NCI-H1105 treated with DMSO at 0.1 percent for 48 hours (cell line): ENCODE measurements around the gene TFDP1.

Experiments used
- DNase-seq: peaks from one replicate; lab custom pipeline; 2025; lab: John Stamatoyannopoulos, UW

Gene TFDP1

DNA sequence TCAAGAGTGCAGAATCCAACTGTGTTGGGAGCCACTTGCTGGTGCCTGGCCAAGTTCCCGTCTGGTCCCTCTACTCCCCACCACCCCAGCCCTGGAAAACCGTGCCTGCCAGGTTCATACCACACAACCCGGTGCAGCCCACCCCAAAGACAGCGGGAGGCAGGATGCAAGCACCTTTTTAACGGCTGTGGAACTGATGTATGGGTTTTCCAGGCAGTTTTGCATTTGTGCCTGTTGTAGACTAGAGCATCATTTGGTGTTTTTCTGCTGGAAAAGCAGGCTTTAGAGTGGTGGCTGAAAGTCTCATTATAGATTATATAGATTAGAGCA lies 13.5 kb downstream of the TFDP1 start:
- DNase-seq: no peak

DNA sequence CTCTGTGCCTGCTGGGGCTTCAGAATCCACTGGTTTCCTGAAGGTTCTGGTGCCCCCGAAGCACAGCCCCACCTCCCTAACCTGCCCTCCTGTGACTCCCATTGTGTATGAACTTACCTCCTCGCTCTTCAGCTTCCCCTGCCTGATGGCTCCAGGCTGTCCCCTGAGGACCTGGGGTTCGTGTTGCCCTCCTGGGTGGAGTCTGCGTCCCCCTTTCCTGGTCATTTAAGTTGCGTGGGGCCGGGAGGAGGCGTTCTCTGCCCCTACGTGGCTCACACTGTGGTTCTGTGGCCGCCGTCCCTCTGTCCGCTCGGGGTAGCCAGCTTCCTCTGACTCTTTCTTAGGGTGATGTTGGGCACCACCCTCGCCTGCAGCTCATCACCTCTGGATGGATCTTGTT lies 13.9 kb downstream of the TFDP1 start:
- no peak for DNase-seq

GRCh38 chr13:113599391-113599790 lies 14.8 kb downstream of the TFDP1 start:
- DNase-seq: no peak

DNA sequence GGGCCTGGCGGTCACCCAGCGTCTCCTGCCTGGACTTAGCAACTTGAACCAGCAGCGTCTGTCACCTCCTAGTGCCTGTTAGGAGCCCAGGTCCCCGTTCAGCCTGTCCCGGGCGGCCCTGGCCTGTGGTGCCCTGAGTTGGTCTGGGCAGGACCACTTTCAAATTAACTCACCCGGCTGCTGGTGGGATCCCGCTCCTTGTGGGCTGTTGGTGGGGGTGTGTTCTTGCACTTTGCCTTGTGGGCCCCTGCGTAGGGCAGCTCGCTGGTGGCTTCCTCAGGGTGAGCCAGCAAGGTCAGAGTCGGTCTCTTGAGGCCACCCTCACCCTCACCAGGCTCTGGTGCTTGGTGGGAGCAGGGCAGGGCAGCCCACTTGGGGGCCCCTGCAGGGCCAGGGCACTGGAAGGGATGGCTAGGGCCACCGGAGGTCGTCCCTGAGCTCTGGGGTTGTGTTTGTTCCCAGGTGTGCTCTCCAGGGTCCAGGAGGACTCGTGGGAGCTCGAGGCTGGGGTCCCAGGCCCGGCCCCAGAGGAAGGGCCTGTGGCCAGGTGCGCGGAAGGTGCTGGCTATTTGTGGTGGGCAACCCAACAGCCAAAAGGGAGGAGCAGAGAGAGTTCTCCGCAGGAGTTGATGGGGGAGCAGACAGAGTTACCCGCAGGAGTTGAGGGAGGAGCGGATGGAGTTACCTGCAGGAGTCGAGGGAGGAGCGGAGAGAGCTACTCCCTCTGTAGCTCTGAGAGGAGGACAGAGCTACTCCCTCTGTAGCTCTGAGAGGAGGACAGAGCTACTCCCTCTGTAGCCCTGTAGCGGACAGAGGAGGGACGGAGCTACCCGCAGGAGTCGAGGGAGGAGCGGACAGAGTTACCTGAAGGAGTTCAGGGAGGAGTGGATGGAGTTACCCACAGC lies 16.9 kb downstream of the TFDP1 start:
- no peak for DNase-seq

- no peak for DNase-seq
Measured at GRCh38 chr13:113602291-113602988, 17.9 kb downstream of the TFDP1 start.

- no peak for DNase-seq
Measured at GRCh38 chr13:113603116-113603710, 18.7 kb downstream of the TFDP1 start.

DNA sequence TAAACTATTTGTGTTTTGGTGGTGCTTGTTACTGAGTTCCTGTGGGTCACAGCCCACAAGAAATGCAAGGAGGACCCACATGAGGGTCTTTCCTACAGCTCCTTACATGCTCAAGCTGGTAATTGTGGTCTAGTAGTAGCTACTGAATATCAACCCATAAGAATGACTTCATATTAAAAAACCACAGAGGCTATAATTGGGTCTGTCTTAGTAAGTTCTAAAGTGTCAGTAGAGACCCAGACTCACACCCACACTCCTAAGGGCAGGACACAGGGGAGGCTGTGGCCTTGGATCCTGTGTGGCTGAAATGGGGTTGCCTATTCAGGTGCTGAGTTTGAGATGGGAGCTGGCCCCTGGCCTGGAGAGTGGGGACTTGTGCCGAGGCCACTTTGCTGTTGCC lies 19.6 kb downstream of the TFDP1 start:
- DNase-seq: no peak

DNA sequence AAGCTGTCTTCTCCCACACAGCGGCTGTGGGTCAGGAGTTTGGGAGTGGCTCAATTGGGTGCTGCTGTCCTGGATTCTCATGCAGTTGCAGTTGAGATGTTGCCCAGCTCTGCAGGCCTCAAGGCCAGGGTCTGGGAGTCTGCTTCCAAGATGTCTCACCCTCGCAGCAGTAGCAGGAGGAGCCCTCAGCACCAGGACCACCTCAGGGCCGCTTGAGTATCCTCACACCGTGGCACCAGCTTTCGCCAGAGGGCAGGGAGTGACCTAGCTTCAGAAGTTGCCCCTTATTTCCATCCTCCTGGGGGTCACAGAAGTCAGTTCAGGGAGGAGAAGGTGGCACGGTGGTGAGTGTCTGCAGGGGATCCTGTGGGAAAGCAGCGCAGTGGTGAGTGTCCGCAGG lies 20.9 kb downstream of the TFDP1 start:
- no peak for DNase-seq

DNA sequence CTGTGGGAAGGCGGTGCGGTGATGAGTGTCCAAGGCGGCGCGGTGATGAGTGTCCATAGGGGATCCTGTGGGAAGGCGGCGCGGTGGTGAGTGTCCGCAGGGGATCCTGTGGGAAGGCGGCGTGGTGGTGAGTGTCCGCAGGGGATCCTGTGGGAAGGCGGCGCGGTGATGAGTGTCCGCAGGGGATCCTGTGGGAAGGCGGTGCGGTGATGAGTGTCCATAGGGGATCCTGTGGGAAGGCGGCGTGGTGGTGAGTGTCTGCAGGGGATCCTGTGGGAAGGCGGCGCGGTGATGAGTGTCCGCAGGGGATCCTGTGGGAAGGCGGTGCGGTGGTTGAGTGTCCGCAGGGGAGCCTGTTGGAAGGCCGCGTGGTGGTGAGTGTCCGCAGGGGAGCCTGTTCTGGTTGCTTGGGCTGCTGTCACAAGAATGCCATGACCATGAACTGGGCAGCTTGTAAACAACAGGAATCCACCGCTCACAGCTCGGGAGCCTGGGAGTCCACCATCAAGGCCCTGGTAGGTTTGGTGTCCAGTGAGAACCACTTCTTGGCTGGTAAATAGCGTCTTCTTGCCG lies 21.4 kb downstream of the TFDP1 start:
- no peak for DNase-seq

- no peak for DNase-seq
Measured at GRCh38 chr13:113607056-113607888, 22.7 kb downstream of the TFDP1 start.

DNA sequence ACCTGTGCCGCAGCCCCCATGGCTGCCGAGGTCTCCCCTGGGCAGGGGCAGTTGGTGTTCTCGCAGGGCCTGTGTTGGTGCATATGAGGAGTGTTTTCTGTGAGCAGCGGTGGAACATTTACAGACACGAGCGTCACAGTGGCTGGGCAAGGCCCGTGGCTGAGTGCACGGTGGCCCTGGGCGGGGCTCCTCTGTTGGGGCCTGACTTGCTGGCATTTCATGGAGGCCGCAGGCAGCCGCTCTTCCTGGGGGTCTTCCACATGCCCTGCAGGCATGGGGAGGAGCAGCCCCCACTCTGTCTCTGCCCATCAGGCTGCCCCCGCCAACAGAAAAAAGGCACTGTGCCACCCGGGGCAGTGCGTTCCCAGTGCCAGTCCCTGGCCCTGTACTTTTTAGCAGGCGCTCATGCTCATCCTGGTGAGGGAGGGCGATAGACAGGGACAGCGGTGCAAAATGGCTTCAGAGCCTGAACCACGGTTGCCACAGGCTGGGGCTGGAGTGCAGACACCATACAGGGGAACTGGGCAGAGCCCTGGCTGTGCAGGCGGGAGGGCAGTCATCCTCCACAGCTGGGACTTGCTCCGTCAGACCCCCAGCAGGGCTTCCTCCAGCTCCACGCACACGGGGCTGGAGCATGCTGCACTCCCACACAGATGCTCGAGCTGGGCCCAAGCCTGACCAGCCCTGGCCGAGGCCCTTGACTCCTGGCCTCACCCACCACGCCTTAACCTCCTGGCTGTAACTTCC lies 23.5 kb downstream of the TFDP1 start:
- no peak for DNase-seq

GRCh38 chr13:113608967-113609533 lies 24.5 kb downstream of the TFDP1 start:
- no peak for DNase-seq

GRCh38 chr13:113609616-113610015 lies 25.1 kb downstream of the TFDP1 start:
- DNase-seq: no peak

- no peak for DNase-seq
Measured at GRCh38 chr13:113610266-113610665, 25.7 kb downstream of the TFDP1 start.

- no peak for DNase-seq
Measured at GRCh38 chr13:113611996-113612395, 27.4 kb downstream of the TFDP1 start.

- no peak for DNase-seq
Measured at GRCh38 chr13:113612607-113613006, 28.1 kb downstream of the TFDP1 start.

DNA sequence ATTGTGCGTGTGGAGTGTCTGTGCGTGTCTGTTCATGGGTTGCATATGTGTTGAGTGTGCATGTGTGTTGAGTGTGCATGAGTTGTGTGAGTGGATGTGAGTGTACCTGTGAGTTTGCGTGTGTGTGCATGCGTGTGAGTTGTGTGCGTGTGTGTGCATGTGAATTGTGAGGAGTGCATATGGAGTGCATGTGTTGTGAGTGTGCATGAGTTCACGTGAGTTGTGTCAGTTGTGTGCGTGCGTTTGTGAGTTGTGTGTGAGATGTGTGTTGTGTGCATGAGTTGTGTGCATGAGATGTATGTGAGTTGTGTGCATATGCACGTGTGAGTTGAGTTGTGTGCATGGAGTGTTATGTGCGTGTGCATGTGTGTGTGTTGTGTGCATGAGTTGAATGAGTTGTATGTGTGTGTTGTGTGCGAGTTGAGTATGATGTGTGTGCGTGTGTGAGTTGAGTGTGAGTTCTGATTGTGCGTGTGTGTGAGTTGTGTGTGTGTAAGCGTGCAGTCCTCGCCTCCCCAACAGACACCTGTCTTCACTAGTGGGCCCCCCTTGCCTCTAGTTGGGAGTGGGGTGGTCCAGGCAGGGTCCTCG lies 29.3 kb downstream of the TFDP1 start:
- no peak for DNase-seq

- DNase-seq: no peak
Measured at GRCh38 chr13:113616281-113616906, 31.8 kb downstream of the TFDP1 start.

DNA sequence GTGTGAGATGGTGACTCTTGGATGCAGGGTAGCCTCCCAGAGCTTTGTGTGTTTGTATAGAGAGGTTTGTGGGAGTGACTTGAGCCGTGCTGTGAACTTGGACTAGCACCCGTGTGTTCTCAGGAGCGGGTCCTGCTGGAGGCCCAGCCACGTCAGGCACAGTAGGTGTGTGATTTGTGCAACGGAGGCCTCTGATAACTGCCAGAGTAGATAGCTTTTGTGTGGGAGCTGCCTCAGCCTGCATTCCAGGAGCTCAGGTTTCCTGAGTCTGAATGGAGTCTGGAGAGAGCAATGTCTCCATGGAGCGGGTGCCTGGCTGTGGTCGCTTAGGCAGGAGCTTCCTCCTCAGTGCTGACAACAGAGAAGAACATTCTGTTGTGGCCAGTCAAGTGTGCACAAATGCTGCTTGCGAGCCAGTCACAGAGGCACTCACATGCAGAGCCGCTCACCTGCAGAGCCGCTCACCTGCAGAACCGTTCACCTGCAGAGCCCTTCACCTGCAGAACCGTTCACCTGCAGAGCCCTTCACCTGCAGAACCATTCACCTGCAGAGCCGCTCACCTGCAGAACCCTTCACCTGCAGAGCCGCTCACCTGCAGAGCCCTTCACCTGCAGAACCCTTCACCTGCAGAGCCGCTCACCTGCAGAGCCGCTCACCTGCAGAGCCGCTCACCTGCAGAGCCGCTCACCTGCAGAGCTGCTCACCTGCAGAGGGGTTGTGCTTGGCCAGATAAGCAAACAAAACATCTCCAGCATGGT lies 32.6 kb downstream of the TFDP1 start:
- peak; percentile 13 for DNase-seq
